NCI-H774 (cell line): ENCODE results near the gene HECTD4.
"Not testable (repeated sequence)": the region's sequence is repeated elsewhere in the genome, so short reads cannot be mapped to it uniquely, and the experiment has no call there.

Experiments used
- DNase-seq: peaks from one replicate; lab custom pipeline; 2025; lab: John Stamatoyannopoulos, UW

The HECTD4 gene

DNA sequence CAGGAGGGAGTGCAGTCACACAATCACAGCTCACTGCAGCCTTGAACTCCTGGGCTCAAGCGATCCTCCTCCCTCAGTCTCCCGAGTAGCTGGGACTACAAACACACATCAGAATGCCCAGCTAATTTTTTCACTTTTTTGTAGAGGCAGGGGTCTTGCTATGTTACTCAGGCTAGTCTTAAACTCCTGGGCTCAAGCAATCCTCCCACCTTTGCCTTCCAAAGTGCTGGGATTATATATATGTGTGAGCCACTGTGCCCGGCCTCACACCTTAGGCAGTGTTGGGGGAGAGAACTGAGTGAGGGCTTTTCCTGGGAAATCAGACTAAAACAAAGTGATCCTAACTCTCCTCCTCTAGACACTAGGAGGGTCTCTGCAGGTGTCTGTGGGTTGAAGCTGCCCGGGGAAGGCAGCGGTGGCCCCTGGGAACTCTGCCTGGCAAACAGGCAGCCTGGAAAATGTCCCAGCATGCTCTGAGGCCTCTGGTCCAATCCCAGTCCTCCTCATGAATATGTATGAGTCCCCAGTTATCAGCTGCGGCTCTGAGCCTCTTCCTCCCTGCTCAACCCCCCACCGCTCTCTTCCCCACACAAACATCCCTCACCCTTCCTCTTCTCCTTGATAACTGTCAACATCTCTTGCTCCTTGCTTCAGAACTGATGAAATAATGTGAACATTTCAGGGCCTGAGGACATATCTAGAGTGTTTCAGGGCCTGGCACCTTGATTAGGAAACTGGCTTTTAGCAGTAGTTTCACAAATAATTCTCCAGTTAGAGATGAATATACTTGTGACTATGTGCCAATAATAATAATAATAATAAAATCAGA is 265.8 kb downstream of the HECTD4 start:
- DNase-seq, result peak; percentile 56

DNA sequence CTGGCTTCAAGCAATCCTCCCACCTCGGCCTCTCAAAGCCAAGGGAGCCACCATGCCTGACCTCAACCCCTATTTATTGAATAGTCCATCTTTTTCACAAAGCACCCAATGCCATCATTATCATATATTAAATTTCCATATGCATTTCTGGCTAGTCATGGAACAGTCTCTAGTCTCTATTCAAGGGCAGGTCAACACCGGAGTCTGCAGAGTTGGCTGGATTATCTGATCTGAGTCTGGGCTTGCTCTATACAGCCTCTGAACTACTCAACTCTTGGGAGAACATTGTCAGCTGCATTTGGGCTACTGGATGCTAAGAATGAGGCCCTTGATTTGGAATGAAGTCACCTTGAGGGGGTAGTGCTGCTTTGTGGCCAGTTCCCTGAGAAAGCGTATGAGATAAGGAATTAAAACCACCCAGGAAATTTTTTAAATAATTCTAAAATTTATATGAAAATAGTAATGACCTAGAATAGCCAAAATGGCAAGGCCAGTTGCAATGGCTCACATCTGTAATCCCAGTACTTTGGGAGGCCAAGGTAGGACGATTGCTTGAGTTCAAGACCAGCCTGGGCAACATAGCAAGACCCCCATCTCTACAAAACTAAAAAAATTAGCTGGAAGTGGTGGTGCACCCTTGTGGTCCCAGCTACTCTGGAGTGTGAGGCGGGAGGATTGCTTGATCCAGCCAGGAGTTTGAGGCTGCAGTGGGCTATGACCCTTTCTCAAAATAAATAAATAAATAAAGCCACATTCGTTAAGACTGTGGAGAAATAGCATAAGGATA is 266.8 kb downstream of the HECTD4 start:
- DNase-seq, result no peak

DNA sequence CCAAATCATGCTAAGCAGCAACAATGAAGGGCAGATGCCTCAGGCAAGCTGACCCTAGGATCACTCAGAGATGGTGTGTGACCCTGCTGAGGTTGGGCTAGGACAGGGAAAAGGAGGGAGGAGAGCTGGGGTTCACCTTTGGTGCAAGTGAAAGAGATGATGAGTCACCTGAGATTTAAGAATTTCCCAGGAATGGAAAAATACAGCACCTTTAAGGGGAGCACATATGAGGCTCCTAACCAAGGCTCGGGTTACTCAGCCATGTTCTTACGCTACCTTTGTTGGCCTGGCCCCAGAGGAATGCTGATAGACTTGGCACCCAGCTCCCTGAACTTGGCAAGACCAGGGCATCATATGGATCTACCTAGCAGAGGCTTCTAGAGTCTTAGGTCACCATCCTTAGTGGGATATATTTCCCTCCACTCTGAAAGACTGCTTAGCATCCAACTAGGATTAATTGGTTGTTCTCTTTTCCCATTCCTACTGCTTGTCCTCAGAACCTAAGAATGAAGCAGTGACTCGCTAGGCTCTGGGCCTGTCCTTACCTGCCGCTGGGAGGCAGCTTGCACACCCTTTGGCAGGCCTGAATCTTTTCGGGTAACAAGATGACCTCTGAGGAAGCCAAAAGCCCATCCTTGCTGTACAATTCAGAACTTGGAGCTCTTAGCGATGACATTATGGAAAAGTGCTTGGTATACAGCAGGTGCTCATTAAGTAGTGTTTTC is 269.7 kb downstream of the HECTD4 start:
- no peak for DNase-seq

DNA sequence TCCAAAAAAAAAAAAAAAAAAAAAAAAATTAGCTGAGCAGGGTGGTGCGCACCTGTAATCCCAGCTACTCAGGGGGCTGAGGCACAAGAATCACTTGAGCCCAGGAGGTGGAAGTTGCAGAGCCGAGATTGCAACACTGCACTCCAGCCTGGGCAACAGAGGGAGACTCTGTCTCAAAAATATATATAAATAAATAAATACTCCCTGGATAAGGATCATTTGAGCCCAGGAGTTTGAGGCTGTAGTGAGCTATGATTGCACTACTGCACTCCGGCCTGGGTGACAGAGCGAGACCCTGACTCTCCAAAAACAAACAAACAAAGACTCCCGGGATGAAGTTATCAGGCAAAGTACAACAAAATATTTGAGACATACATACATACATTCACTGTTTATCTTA is 270.3 kb downstream of the HECTD4 start:
- DNase-seq, result no peak

DNA sequence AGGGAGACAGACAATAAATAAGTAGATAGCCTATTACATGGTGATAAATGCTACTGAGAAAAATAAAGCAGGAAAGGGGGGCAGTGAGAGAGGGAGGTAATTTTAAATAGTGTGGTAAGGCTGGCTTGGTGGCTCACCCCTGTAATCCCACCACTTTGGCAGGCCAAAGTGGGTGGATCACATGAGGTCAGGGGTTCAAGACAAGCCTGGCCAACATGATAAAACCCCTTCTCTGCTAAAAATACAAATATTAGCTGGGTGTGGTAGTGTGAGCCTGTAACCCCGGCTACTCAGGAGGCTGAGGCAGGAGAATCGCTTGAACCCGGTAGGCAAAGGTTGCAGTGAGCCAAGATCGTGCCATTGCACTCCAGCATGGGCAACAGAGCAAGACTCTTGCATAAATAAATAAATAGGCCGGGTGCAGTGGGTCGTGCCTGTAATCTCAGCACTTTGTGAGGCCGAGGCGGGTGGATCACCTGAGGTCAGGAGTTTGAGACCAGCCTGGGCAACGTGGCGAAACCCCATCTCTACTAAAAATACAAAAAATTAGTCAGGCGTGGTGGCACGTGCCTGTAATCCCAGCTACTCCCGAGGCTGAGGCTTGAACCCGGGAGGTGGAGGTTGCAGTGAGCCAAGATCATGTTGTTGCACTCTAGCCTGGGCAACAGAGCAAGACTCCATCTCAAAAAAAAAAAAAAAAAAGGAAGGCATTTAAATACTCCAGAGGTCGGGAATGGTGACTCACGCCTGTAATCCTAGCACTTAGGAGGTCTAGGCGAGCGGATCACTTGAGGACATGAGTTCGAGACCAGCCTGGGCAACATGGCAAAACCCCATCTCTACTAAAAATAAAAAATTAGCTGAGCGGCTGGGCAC is 271.2 kb downstream of the HECTD4 start:
- DNase-seq, result not testable (repeated sequence)
